Stimulated activated CD8-positive, alpha-beta memory T cell treated with anti-CD3 and anti-CD28 coated beads, Interleukin-7, amount 100 ng/mL, for 24 hours (primary cell): Measurements from ENCODE around the gene DCXR.

Experiments
- DNase-seq: peaks from one replicate; pipeline ENCODE4 v3.0.0-alpha.2; 2020; ENCODE audit warnings: low read depth

The DCXR gene

GRCh38 chr17:82022981-82023446 is 14.5 kb downstream of the DCXR start, which contains the start of gene LRRC45:
Gene LRRC45, plus strand, starts transcription at chr17:82023305. Its CDS starts 339 bp downstream, at chr17:82023644.
- peak; percentile 99 for DNase-seq

- DNase-seq, result no peak
These were observed 15.1 kb downstream of the DCXR start, which contains the start of gene CENPX for GRCh38 chr17:82022310-82022980. Gene CENPX, minus strand, starts transcription at chr17:82022878. Its CDS starts 17 bp downstream, at chr17:82022861.

- no peak for DNase-seq
These were observed 15.6 kb downstream of the DCXR start for GRCh38 chr17:82021900-82022309.

- no peak for DNase-seq
These were observed 16.2 kb downstream of the DCXR start for GRCh38 chr17:82021107-82021899.

GRCh38 chr17:82020572-82021106 is 16.9 kb downstream of the DCXR start:
- DNase-seq, result no peak

GRCh38 chr17:82019690-82020571 is 17.6 kb downstream of the DCXR start:
- peak; percentile 37 for DNase-seq

GRCh38 chr17:82018989-82019689 is 18.4 kb downstream of the DCXR start:
- DNase-seq, result no peak

- DNase-seq, result no peak
These were observed 19.1 kb downstream of the DCXR start for GRCh38 chr17:82018152-82018988.

GRCh38 chr17:82017612-82018151 is 19.8 kb downstream of the DCXR start:
- no peak for DNase-seq

- DNase-seq, result no peak
These were observed 20.5 kb downstream of the DCXR start for GRCh38 chr17:82016875-82017459.

GRCh38 chr17:82016061-82016874 is 21.2 kb downstream of the DCXR start:
- DNase-seq, result no peak

GRCh38 chr17:82015311-82015971 is 22.1 kb downstream of the DCXR start:
- no peak for DNase-seq

- DNase-seq, result no peak
These were observed 22.6 kb downstream of the DCXR start for GRCh38 chr17:82014971-82015310.

GRCh38 chr17:82014432-82014831 is 23.1 kb downstream of the DCXR start:
- DNase-seq, result no peak

GRCh38 chr17:82013772-82014321 is 23.6 kb downstream of the DCXR start:
- DNase-seq, result no peak

- DNase-seq, result no peak
These were observed 24.2 kb downstream of the DCXR start for GRCh38 chr17:82013341-82013740.

- no peak for DNase-seq
These were observed 24.7 kb downstream of the DCXR start for GRCh38 chr17:82012640-82013295.

GRCh38 chr17:82012261-82012639 is 25.2 kb downstream of the DCXR start:
- DNase-seq, result no peak
